ENCODE data around the gene EGFR. TPM values are rescaled to one million over a fixed set of nuclear protein-coding genes. Genes with fewer than 3 reads are reported as not detected.

EGFR gene
- total RNA-seq, 2 donors from 2014 or later: 54.8 to 56.7 TPM

DNA sequence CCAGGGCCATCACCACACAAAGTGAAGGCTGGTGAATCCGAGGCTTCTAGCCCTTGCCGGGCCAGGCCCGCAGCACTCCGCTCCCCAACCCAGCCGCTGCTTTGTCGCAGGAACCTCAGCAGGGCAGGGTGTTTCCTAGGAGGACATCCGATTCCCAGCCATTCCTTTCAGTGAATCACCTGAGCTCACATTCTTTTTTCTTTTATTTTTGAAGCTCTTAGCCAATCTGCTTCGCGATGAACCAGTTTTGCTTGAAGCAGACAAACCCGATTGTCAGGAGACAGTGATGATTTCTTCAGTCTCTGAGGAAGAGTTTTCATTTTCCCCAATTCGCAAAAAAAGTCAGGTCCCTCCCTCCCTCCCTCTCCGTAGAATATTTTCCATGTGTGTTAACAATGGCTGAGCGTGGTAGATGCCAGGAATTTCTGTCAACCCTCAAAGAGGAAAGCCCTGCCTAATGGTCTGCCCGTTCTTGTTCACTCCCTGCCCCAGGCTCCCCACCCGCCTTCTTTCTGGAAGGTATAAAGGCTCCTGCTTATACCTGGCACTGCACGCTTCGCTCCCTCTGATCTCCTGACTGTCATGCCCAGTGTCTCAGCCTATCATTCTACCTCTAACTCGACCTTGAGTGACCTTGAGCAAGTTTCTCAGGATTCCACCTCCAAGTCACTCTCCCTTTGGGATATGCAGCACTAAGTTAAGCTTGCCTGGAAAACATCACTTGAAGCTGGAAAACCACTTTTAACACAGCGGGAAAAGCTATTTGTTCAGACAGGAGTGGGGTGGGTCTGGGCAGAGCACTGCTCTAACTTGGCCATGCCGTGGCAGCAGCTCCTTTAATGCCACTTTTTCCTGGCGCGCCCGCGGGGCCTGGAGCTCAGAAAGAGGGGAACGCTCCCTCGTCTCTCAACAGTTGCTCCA lies 35.1 kb downstream of the EGFR start:
- no peaks in the 10 kb centered on the region for H3K27me3 ChIP-seq (replicated peaks; ENCODE audit: insufficient read depth)
- H3K9me3 ChIP-seq: no peaks in the 10 kb centered on the region
- H3K27ac ChIP-seq: peak overlapping the region; percentile 39 to 62
- H3K4me1 ChIP-seq (ENCODE audit: control insufficient read depth in 1 of 2, low read depth in 2 of 2): peaks cover 23 to 60% of the 10 kb centered on the region in 2 donors
- TF ChIP-seq, protein P1, sequence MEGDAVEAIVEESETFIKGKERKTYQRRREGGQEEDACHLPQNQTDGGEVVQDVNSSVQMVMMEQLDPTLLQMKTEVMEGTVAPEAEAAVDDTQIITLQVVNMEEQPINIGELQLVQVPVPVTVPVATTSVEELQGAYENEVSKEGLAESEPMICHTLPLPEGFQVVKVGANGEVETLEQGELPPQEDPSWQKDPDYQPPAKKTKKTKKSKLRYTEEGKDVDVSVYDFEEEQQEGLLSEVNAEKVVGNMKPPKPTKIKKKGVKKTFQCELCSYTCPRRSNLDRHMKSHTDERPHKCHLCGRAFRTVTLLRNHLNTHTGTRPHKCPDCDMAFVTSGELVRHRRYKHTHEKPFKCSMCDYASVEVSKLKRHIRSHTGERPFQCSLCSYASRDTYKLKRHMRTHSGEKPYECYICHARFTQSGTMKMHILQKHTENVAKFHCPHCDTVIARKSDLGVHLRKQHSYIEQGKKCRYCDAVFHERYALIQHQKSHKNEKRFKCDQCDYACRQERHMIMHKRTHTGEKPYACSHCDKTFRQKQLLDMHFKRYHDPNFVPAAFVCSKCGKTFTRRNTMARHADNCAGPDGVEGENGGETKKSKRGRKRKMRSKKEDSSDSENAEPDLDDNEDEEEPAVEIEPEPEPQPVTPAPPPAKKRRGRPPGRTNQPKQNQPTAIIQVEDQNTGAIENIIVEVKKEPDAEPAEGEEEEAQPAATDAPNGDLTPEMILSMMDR (IDR thresholded peaks at IDR 0.05): peak; percentile 27
- ATAC-seq (ENCODE audit: insufficient number of reproducible peaks, low FRiP score, low read depth) (peak; percentile 29), DNase-seq (ENCODE audit: low spot score) (no peak)
- no peaks in the 10 kb centered on the region for H3K36me3 ChIP-seq
- peak overlapping the region; percentile 22 for H3K4me3 ChIP-seq

DNA sequence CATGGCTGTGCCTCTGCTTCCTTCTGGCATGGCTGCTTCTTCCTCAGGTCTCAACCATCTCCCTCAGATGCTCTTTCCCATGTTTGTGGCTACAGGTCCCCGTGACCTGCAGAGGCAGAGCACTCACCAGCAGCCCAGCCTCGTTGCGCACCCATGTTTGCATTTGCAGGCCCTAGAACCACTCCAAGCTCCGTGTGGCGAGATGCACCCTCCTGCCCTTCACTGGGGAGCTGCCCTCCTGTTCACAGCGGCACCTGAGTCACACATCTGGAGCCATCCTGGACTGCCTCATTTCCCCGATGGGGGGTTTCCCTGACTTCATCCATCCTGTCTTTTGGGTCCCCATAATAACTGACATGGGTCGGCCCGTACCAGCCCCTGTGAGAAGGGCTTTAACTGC lies 35.9 kb downstream of the EGFR start:
- H3K27me3 ChIP-seq (replicated peaks; ENCODE audit: insufficient read depth): no peaks in the 10 kb centered on the region
- no peaks in the 10 kb centered on the region for H3K9me3 ChIP-seq
- H3K27ac ChIP-seq: peak overlapping the region; percentile 39 to 62
- no peak for DNase-seq (ENCODE audit: low spot score)
- H3K4me3 ChIP-seq: peak overlapping the region; percentile 22
- no peaks in the 10 kb centered on the region for H3K36me3 ChIP-seq
- no peak for ATAC-seq (ENCODE audit: insufficient number of reproducible peaks, low FRiP score, low read depth)
- TF ChIP-seq, protein P1 (IDR thresholded peaks at IDR 0.05): no peak
- H3K4me1 ChIP-seq (ENCODE audit: control insufficient read depth in 1 of 2, low read depth in 2 of 2): peaks cover 23 to 60% of the 10 kb centered on the region in 2 donors

GRCh38 chr7:55055479-55055878 lies 36.7 kb downstream of the EGFR start:
- H3K27me3 ChIP-seq (replicated peaks; ENCODE audit: insufficient read depth): no peaks in the 10 kb centered on the region
- H3K4me3 ChIP-seq: no peak overlapping the region
- no peaks in the 10 kb centered on the region for H3K9me3 ChIP-seq
- ATAC-seq (ENCODE audit: insufficient number of reproducible peaks, low FRiP score, low read depth) (no peak), DNase-seq (ENCODE audit: low spot score) (no peak)
- peak overlapping the region in 1 of 2 donors; percentile 62 for H3K27ac ChIP-seq
- no peaks in the 10 kb centered on the region for H3K36me3 ChIP-seq
- TF ChIP-seq, protein P1 (IDR thresholded peaks at IDR 0.05): no peak
- peaks cover 24 to 64% of the 10 kb centered on the region in 2 donors for H3K4me1 ChIP-seq (ENCODE audit: control insufficient read depth in 1 of 2, low read depth in 2 of 2)

GRCh38 chr7:55056068-55056467 lies 37.3 kb downstream of the EGFR start:
- H3K4me1 ChIP-seq (ENCODE audit: control insufficient read depth in 1 of 2, low read depth in 2 of 2): peaks cover 30 to 66% of the 10 kb centered on the region in 2 donors
- peak overlapping the region in 1 of 2 donors; percentile 71 for H3K27ac ChIP-seq
- no peak for ATAC-seq (ENCODE audit: insufficient number of reproducible peaks, low FRiP score, low read depth)
- DNase-seq (ENCODE audit: low spot score): no peak
- H3K9me3 ChIP-seq: no peaks in the 10 kb centered on the region
- no peaks in the 10 kb centered on the region for H3K36me3 ChIP-seq
- H3K27me3 ChIP-seq (replicated peaks; ENCODE audit: insufficient read depth): no peaks in the 10 kb centered on the region
- no peak overlapping the region for H3K4me3 ChIP-seq
- TF ChIP-seq, protein P1 (IDR thresholded peaks at IDR 0.05): no peak

DNA sequence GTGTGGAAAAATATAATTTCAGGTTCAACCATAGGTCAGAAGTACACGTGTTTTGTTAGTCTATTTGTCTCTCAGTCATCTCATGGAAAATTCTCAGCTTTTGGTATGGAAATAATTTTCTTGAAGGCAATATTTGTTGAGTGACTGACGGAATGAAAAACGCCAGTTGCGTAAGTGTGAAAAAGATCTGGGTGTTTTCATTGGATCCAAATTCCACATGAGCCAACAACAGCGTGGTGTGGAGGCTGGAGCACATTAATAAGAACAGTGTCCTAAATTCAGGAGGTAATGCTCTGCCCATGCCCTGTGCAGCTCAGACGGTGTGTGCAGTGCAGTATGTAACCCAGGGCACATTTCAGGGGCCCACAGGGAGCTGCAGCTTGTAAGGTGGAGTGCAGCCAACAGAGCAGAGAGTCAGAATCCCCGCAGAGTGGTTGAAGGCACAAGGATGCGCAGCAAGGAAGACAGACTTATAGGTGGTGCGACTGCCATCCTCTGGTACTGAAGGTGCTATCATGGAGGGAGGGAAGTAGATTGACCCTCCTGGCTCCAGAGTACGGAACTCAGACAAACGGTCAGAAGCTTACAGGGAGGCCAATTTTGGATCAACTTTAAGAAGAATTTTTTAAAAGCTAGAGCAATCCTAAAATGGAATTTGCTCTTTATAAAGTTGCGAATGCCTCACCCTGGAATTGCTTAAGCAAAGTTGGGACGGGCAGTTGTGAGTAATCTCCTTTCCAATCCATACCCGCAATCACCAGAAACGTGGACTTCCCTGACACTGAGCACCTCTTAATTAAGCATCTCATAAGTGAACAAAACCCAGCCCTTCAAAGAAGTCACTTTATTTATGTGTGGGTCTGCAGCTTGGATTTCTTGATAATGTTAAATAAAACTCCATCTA lies 38.0 kb downstream of the EGFR start:
- Histone ChIP-seq H3K27me3 (replicated peaks; ENCODE audit: insufficient read depth) (no peaks in the 10 kb centered on the region), H3K9me3 (no peaks in the 10 kb centered on the region), H3K4me1 (ENCODE audit: control insufficient read depth in 1 of 2, low read depth in 2 of 2) (peaks cover 33 to 62% of the 10 kb centered on the region in 2 donors), H3K27ac (peak overlapping the region; percentile 54 to 71), H3K4me3 (peak overlapping the region; percentile 55), H3K36me3 (no peaks in the 10 kb centered on the region)
- DNase-seq (ENCODE audit: low spot score) (no peak), ATAC-seq (ENCODE audit: insufficient number of reproducible peaks, low FRiP score, low read depth) (peak; percentile 47)
- TF ChIP-seq, protein P1 (IDR thresholded peaks at IDR 0.05): no peak

Data from thoracic aorta (tissue), 2 donors.